IMR-90 (cell line): ENCODE data around the gene VAMP8.

Experiments used
- CEBPB ChIP-seq: IDR thresholded peaks from 2 replicates; pipeline ENCODE4 v1.6.1; 2012; ENCODE audit warnings: low read depth, low read length, improper control_type of control experiment
- TF ChIP-seq, protein P1 (sequence below): conservative IDR thresholded peaks from 2 replicates; pipeline ENCODE4 v1.5.1; 2012; ENCODE audit warnings: mild to moderate bottlenecking, low read depth, low read length, improper control_type of control experiment

- TF ChIP-seq, protein P1, sequence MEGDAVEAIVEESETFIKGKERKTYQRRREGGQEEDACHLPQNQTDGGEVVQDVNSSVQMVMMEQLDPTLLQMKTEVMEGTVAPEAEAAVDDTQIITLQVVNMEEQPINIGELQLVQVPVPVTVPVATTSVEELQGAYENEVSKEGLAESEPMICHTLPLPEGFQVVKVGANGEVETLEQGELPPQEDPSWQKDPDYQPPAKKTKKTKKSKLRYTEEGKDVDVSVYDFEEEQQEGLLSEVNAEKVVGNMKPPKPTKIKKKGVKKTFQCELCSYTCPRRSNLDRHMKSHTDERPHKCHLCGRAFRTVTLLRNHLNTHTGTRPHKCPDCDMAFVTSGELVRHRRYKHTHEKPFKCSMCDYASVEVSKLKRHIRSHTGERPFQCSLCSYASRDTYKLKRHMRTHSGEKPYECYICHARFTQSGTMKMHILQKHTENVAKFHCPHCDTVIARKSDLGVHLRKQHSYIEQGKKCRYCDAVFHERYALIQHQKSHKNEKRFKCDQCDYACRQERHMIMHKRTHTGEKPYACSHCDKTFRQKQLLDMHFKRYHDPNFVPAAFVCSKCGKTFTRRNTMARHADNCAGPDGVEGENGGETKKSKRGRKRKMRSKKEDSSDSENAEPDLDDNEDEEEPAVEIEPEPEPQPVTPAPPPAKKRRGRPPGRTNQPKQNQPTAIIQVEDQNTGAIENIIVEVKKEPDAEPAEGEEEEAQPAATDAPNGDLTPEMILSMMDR, result no peak
- no peak for TF ChIP-seq CEBPB
These were observed at the start of gene VAMP8 for GRCh38 chr2:85577386-85578242.
